Measurements from ENCODE around the gene FADS3. TPM values are rescaled to one million over a fixed set of nuclear protein-coding genes. Genes with fewer than 3 reads are reported as not detected.
A peak's percentile ranks its signal among the peaks of the same experiment; 100 is the strongest.

Gene FADS3
- total RNA-seq, 1 donor from 2014 or later = 117 TPM

- DNase-seq (ENCODE audit: extremely low spot score, unreplicated experiment) = no peak
- H3K27me3 Mint-ChIP-seq (ENCODE audit: unreplicated experiment) = no peaks in the 10 kb centered on the region
- H3K36me3 Mint-ChIP-seq (ENCODE audit: unreplicated experiment) = peaks cover 1% of the 10 kb centered on the region
Observed at GRCh38 chr11:61830237-61831105, 60.9 kb downstream of the FADS3 start.

GRCh38 chr11:61829806-61830205 is 61.5 kb downstream of the FADS3 start:
- Mint-ChIP-seq H3K4me3 (ENCODE audit: unreplicated experiment) (peak overlapping the region; percentile 91), H3K27ac (ENCODE audit: unreplicated experiment) (peak overlapping the region; percentile 95), H3K36me3 (ENCODE audit: unreplicated experiment) (peaks cover 1% of the 10 kb centered on the region), H3K9me3 (ENCODE audit: unreplicated experiment) (no peaks in the 10 kb centered on the region), H3K4me1 (ENCODE audit: unreplicated experiment) (peaks cover 62% of the 10 kb centered on the region), H3K27me3 (ENCODE audit: unreplicated experiment) (no peaks in the 10 kb centered on the region)
- TF ChIP-seq CTCF (IDR thresholded peaks at IDR 0.05) = no peak
- no peak for DNase-seq (ENCODE audit: extremely low spot score, unreplicated experiment)

More at GRCh38 chr11:61830237-61831105, 60.9 kb downstream of the FADS3 start:
- Mint-ChIP-seq H3K9me3 (ENCODE audit: unreplicated experiment) (no peaks in the 10 kb centered on the region), H3K4me1 (ENCODE audit: unreplicated experiment) (peaks cover 67% of the 10 kb centered on the region), H3K27ac (ENCODE audit: unreplicated experiment) (peak overlapping the region; percentile 95), H3K4me3 (ENCODE audit: unreplicated experiment) (peak overlapping the region; percentile 91)
- no peak for TF ChIP-seq CTCF (IDR thresholded peaks at IDR 0.05)

- H3K4me1 Mint-ChIP-seq (ENCODE audit: unreplicated experiment) = peaks cover 52% of the 10 kb centered on the region
Observed at GRCh38 chr11:61828629-61829407, 62.5 kb downstream of the FADS3 start.

GRCh38 chr11:61828379-61828628 is 63.0 kb downstream of the FADS3 start:
- Mint-ChIP-seq H3K27ac (ENCODE audit: unreplicated experiment) (peak overlapping the region; percentile 90), H3K4me3 (ENCODE audit: unreplicated experiment) (peak overlapping the region; percentile 91), H3K9me3 (ENCODE audit: unreplicated experiment) (no peaks in the 10 kb centered on the region), H3K36me3 (ENCODE audit: unreplicated experiment) (peaks cover 1% of the 10 kb centered on the region), H3K4me1 (ENCODE audit: unreplicated experiment) (peaks cover 47% of the 10 kb centered on the region), H3K27me3 (ENCODE audit: unreplicated experiment) (no peaks in the 10 kb centered on the region)
- no peak for TF ChIP-seq CTCF (IDR thresholded peaks at IDR 0.05)
- no peak for DNase-seq (ENCODE audit: extremely low spot score, unreplicated experiment)

More at GRCh38 chr11:61828629-61829407, 62.5 kb downstream of the FADS3 start:
- Mint-ChIP-seq H3K27me3 (ENCODE audit: unreplicated experiment) (no peaks in the 10 kb centered on the region), H3K4me3 (ENCODE audit: unreplicated experiment) (peak overlapping the region; percentile 91), H3K36me3 (ENCODE audit: unreplicated experiment) (peaks cover 1% of the 10 kb centered on the region), H3K27ac (ENCODE audit: unreplicated experiment) (peak overlapping the region; percentile 90), H3K9me3 (ENCODE audit: unreplicated experiment) (no peaks in the 10 kb centered on the region)
- TF ChIP-seq CTCF (IDR thresholded peaks at IDR 0.05) = peak; percentile 54
- DNase-seq (ENCODE audit: extremely low spot score, unreplicated experiment) = no peak
